ENCODE results near the gene SLCO4A1. TPM values are rescaled to one million over a fixed set of nuclear protein-coding genes. Genes with fewer than 3 reads are reported as not detected.

SLCO4A1 gene
- total and polyA plus RNA-seq, 9 of the 15 experiments (the other 6 are each of a cell fraction or from before 2014, with no cell fraction given): 1.6 to 21.9 (median 12.8) TPM

- Histone ChIP-seq H3K4me1 (replicated peaks in 1 of 2; ENCODE audit: control insufficient read depth in 2 of 2, insufficient read depth in 2 of 2, low read length in 2 of 2) (peaks cover 5 to 45% of the 10 kb centered on the region in 2 experiments), H2AFZ (ENCODE audit: low read depth, low read length) (no peak overlapping the region), H3K79me2 (ENCODE audit: control insufficient read depth, insufficient read depth, low read length) (no peaks in the 10 kb centered on the region), H3K27me3 (ENCODE audit: control insufficient read depth in 2 of 2, insufficient read depth in 2 of 2, low read length in 2 of 2) (peaks cover 55 to 84% of the 10 kb centered on the region in 2 experiments), H3K4me2 (ENCODE audit: insufficient read depth, low read length) (no peak overlapping the region), H3K36me3 (ENCODE audit: control insufficient read depth, insufficient read depth, low read length) (no peaks in the 10 kb centered on the region), H3K27ac (ENCODE audit: extremely low read depth, low read depth, low read length) (no peak overlapping the region), H3K9me3 (replicated peaks; ENCODE audit: control insufficient read depth, insufficient read depth, low read depth, low read length) (no peaks in the 10 kb centered on the region), H3K9me1 (ENCODE audit: control insufficient read depth, insufficient read depth, low read length) (no peaks in the 10 kb centered on the region), H3K9ac (ENCODE audit: insufficient read depth in 1 of 2, low read depth in 2 of 2, low read length in 2 of 2) (no peak overlapping the region), H3K4me3 (no peak overlapping the region), H4K20me1 (replicated peaks; ENCODE audit: control insufficient read depth, insufficient read depth, low read length) (0 out of 2 replicates have a peak, but pooled peaks cover 19% of the 10 kb centered on the region)
- FAIRE-seq (no peak), ATAC-seq (no peak), DNase-seq (ENCODE audit: extremely low read depth in 1 of 4, low spot score in 3 of 4) (no peak)
- TF ChIP-seq SNRNP70 (optimal IDR thresholded peaks at IDR 0.05; ENCODE audit: low read depth, low read length) (no peak), RNF219 (CRISPR knock-in tag; IDR thresholded peaks at IDR 0.05) (no peak), RCOR1 (IDR thresholded peaks at IDR 0.05; ENCODE audit: borderline replicate concordance in 1 of 2, low read depth in 2 of 2, low read length in 2 of 2) (no peak), ZNF696 (CRISPR knock-in tag; conservative IDR thresholded peaks at IDR 0.05) (no peak), HDAC6 (IDR thresholded peaks at IDR 0.05; ENCODE audit: low read depth, low read length) (no peak), ZNF766 (CRISPR knock-in tag; conservative IDR thresholded peaks at IDR 0.05) (no peak), KLF1 (tag; IDR thresholded peaks at IDR 0.05) (no peak), FOXP1 (CRISPR knock-in tag; IDR thresholded peaks at IDR 0.05) (no peak), ZC3H11A (IDR thresholded peaks at IDR 0.05; ENCODE audit: low read depth, low read length) (no peak), TFE3 (CRISPR knock-in tag; IDR thresholded peaks at IDR 0.05) (no peak), RFX1 (IDR thresholded peaks at IDR 0.05) (no peak), ZBTB8A (IDR thresholded peaks at IDR 0.05; ENCODE audit: partially characterized antibody) (no peak), ZNF280B (CRISPR knock-in tag; IDR thresholded peaks at IDR 0.05) (no peak), TARDBP (IDR thresholded peaks at IDR 0.05) (no peak), RFX7 (CRISPR knock-in tag; IDR thresholded peaks at IDR 0.05) (no peak), NFIX (CRISPR knock-in tag; IDR thresholded peaks at IDR 0.05; ENCODE audit: low read depth) (no peak)
- POLR2A ChIA-PET: interaction anchor here (0.6 to 1.5 kb wide), 4 partner anchors 11 to 1105 kb away, joined by 3 to 4 read pairs (median 3); no protein-coding TSS in a partner anchor
- in situ Hi-C loops (cut with MboI) (no loop called here), intact Hi-C loops (cut with micrococcal nuclease) (no loop called here)
- WGBS (ENCODE audit: insufficient coverage, low coverage, missing lambda C conversion rate): 2% methylated on average over 7 of the region's 11 CpGs
- BruUV-seq (replicated peaks): no TSS peak
- CTCF ChIA-PET (ENCODE audit: low intra/inter-chr PET ratio): no interaction called here
These were observed 36.9 kb upstream of the SLCO4A1 start for GRCh38 chr20:62605236-62605943.

All from K562 (cell line).